Gastroesophageal sphincter (tissue), 4 donors: ENCODE data around the gene HPS4. TPM values are rescaled to one million over a fixed set of nuclear protein-coding genes. Genes with fewer than 3 reads are reported as not detected.

Experiments used
- ATAC-seq: fragments of 150-250 bp; one replicate; pipeline ENCODE4 v1.9.1; 2016; ENCODE audit warnings: mild to moderate bottlenecking, moderate library complexity
- H3K27ac ChIP-seq, 4 donors: fragments of 200-600 bp; sonication (generic) in 3 of 4; 1 replicate in 3 of 4; 2 replicates in 1 of 4; pipeline ENCODE4 v1.5.1; 2016 to 2019
- H3K27me3 ChIP-seq: fragments of 200-600 bp; sonication (generic); one replicate; pipeline ENCODE4 v1.5.1; 2019
- H3K36me3 ChIP-seq, 2 donors: fragments of 200-600 bp; sonication (generic); one replicate each; pipeline ENCODE4 v1.5.1; 2019; ENCODE audit warnings: control low read depth in 1 of 2
- H3K4me1 ChIP-seq, 3 donors: fragments of 200-600 bp; sonication (generic); 1 replicate in 2 of 3; 2 replicates in 1 of 3; pipeline ENCODE4 v1.5.1; 2016 to 2019; ENCODE audit warnings: control low read depth in 2 of 3
- H3K4me3 ChIP-seq, 2 donors: fragments of 200-600 bp; sonication (generic); one replicate each; pipeline ENCODE4 v1.5.1; 2019; ENCODE audit warnings: mild to moderate bottlenecking in 1 of 2, moderate library complexity in 1 of 2
- H3K9me3 ChIP-seq, 3 donors: fragments of 200-600 bp; sonication (generic); one replicate each; pipeline ENCODE4 v1.5.1; 2017 to 2019; ENCODE audit warnings: control low read depth in 2 of 3
- CTCF ChIP-seq, 4 experiments: fragments of 200-600 bp in 2 of 4; fragments of 450-650 bp in 2 of 4; sonication (generic) in 1 of 4; IDR thresholded peaks; one replicate each; pipeline ENCODE4 v1.5.1; 2017 to 2019; ENCODE audit warnings: antibody characterized with exemption in 4 of 4, mild to moderate bottlenecking in 2 of 4, moderate library complexity in 2 of 4
- EP300 ChIP-seq: sonication (generic); formaldehyde crosslinking; IDR thresholded peaks from one replicate; pipeline ENCODE4 v1.6.1; 2017; ENCODE audit warnings: antibody characterized with exemption, mild to moderate bottlenecking
- POLR2A ChIP-seq, 2 donors: fragments of 450-650 bp; IDR thresholded peaks; one replicate each; pipeline ENCODE4 v1.6.1; 2017; ENCODE audit warnings: antibody characterized with exemption in 2 of 2, mild to moderate bottlenecking in 2 of 2, moderate library complexity in 1 of 2
- POLR2AphosphoS5 ChIP-seq: sonication (generic); formaldehyde crosslinking; IDR thresholded peaks from one replicate; pipeline ENCODE4 v1.6.1; 2017; ENCODE audit warnings: antibody characterized with exemption
- WGBS, 2 donors: methylation state at CpG; one replicate each; pipeline ENCODE4 v1.1.5; 2018; ENCODE audit warnings: low coverage in 1 of 2; 5-methylcytosine and 5-hydroxymethylcytosine counted together
- total RNA-seq, 4 donors: library from RNA; depleted of rRNA; stranded (reverse); fragments of >200 nt; gene quantifications; one replicate each; pipeline ENCODE4 v1.1.0, GENCODE V29; 2016

The HPS4 gene
- total RNA-seq, 4 donors from 2014 or later: 11.2 to 34.7 (median 20.3) TPM

DNA sequence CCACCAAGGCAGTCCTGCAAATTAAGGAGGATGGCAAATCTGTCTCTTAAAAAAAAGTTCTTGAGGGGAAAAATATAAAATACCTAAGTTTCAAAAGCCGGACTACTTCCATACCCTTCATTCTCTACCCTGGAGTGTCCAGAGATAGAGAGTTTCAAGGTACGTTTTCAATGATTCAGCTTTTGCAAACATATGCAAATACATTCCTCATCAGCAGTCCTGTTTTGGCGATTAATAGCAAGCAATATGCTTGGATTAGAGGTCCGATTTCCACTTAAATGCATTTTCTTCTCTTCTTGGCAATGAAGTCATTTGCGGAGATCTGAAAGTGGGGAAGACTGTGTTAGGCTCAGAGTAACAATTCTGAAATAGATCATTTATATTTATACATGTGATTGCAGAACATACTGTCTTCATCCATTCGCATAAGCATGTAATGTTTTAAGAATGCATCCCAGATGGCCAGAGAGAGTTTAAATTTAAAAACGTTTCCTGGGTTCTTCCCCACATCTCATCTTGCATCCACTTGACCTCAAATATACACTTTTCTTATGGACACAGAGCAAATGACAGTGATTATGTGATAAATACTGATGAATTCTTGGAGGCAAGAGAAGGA is 42.5 kb upstream of the HPS4 start:
- no peak for TF ChIP-seq POLR2AphosphoS5
- TF ChIP-seq POLR2A (IDR thresholded peaks at IDR 0.05): no peak
- TF ChIP-seq EP300: no peak
- TF ChIP-seq CTCF (IDR thresholded peaks at IDR 0.05): no peak
- Histone ChIP-seq H3K4me1 (no peaks in the 10 kb centered on the region), H3K27me3 (no peaks in the 10 kb centered on the region), H3K36me3 (peaks cover 0 to 44% of the 10 kb centered on the region in 2 donors), H3K9me3 (no peaks in the 10 kb centered on the region), H3K4me3 (no peak overlapping the region), H3K27ac (no peak overlapping the region)
- no peak for ATAC-seq
- 86 to 97% methylated on average over 6 to 7 of the region's 7 CpGs for WGBS, 2 donors

DNA sequence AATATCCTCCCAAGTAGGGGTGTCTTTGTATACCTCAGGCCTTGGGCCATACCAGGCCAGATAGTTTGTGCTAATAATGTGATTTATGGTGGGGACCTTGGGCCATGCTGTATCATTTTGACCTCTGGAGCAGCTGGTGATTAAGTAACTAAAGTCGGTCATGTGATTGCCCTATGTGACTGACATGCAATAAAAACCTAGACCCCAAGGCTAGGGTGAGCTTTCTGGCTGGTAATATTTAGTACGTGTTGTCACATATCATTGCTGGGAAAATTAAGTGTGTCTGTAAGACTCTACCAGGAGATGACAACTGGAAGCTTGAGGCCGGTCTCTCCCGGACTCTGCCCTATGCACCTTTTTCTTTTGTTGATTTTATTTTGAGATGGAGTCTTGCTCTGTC is 41.3 kb upstream of the HPS4 start:
- Histone ChIP-seq H3K4me3 (no peak overlapping the region), H3K4me1 (no peaks in the 10 kb centered on the region), H3K27ac (no peak overlapping the region), H3K36me3 (peaks cover 0 to 32% of the 10 kb centered on the region in 2 donors), H3K9me3 (no peaks in the 10 kb centered on the region), H3K27me3 (no peaks in the 10 kb centered on the region)
- no peak for ATAC-seq
- 96% methylated on average over 4 of the region's 4 CpGs; no CpG with 5 or more reads in 1 of the 2 donors for WGBS, 2 donors
- TF ChIP-seq POLR2AphosphoS5 (no peak), CTCF (IDR thresholded peaks at IDR 0.05) (no peak), EP300 (no peak), POLR2A (IDR thresholded peaks at IDR 0.05) (no peak)

DNA sequence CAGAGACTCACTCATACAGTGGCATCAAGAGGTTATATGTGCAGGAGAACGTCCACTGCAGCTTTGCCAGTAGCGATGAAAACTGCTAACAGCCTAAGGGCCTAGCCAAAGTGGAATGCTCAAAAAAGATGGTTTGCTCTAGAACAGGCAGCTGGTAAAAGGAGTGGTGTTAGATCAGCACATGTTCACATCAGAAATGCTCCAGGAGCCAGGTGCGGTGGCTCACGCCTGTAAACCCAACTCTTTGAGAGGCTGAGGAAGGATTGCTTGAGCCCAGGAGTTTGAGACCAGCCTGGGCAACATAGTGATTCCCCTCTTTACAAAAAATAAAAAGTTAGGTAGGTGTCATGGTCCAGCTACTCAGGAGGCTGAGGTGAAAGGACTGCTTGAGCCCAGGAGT is 39.0 kb upstream of the HPS4 start:
- ATAC-seq: no peak

DNA sequence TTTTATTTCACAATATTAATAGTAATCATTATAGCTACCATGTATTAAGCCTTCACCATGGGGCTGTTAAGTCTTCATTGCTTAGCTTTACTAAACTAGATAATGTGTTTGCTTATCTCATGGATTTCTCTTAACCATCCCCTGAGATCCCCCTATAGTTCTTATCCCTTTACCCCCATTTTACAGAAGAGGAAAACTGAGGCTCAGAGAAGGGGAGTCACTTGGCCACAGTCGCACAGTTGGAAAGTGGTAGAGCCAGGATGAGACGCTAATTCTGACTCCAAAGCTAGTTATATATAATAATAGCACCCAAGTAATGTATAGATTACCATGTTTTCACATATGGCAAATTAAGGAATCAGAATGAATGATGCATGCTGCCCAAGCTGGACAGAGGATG is 38.4 kb upstream of the HPS4 start:
- Histone ChIP-seq H3K27ac (no peak overlapping the region), H3K9me3 (no peaks in the 10 kb centered on the region), H3K36me3 (peaks cover 0 to 17% of the 10 kb centered on the region in 2 donors), H3K27me3 (no peaks in the 10 kb centered on the region), H3K4me1 (no peaks in the 10 kb centered on the region), H3K4me3 (no peak overlapping the region)
- 84% methylated on average over 2 of the region's 2 CpGs; no CpG with 5 or more reads in 1 of the 2 donors for WGBS, 2 donors
- no peak for ATAC-seq
- TF ChIP-seq CTCF (IDR thresholded peaks at IDR 0.05) (no peak), POLR2A (IDR thresholded peaks at IDR 0.05) (no peak)

More for the DNA sequence above, 39.0 kb upstream of the HPS4 start:
- H3K4me1 ChIP-seq: no peaks in the 10 kb centered on the region
- no peak overlapping the region for H3K4me3 ChIP-seq
- H3K27ac ChIP-seq: no peak overlapping the region
- WGBS, 2 donors: 77 to 80% methylated on average over 2 to 3 of the region's 4 CpGs
- H3K27me3 ChIP-seq: no peaks in the 10 kb centered on the region
- H3K36me3 ChIP-seq: peaks cover 0 to 21% of the 10 kb centered on the region in 2 donors
- no peaks in the 10 kb centered on the region for H3K9me3 ChIP-seq
- TF ChIP-seq POLR2A (IDR thresholded peaks at IDR 0.05): no peak
- no peak for TF ChIP-seq POLR2AphosphoS5
- TF ChIP-seq CTCF (IDR thresholded peaks at IDR 0.05): no peak
- TF ChIP-seq EP300: no peak

- H3K9me3 ChIP-seq: no peaks in the 10 kb centered on the region
- WGBS, 2 donors: 92 to 100% methylated on average over 2 to 3 of the region's 5 CpGs
- H3K4me1 ChIP-seq: peaks cover 2 to 14% (median 4%) of the 10 kb centered on the region in 3 donors
- ATAC-seq: no peak
- no peak for TF ChIP-seq CTCF (IDR thresholded peaks at IDR 0.05)
- no peak for TF ChIP-seq POLR2A (IDR thresholded peaks at IDR 0.05)
- TF ChIP-seq EP300: no peak
- no peak for TF ChIP-seq POLR2AphosphoS5
- no peaks in the 10 kb centered on the region for H3K36me3 ChIP-seq
- H3K4me3 ChIP-seq: no peak overlapping the region
- no peaks in the 10 kb centered on the region for H3K27me3 ChIP-seq
- H3K27ac ChIP-seq: no peak overlapping the region
These were observed 33.8 kb upstream of the HPS4 start for GRCh38 chr22:26517429-26517828.
